Left kidney (tissue), 2 donors: Measurements from ENCODE around the gene PLXNA1. TPM values are rescaled to one million over a fixed set of nuclear protein-coding genes. Genes with fewer than 3 reads are reported as not detected.

Experiments used
- DNase-seq: peaks from one replicate; pipeline ENCODE4 v3.0.0-alpha.2; 2013
- polyA plus RNA-seq: library from polyadenylated mRNA; unstranded; fragments of 120-200 nt; gene quantifications from one replicate; pipeline ENCODE4 v1.2.1, GENCODE V29; 2013; ENCODE audit not compliant: insufficient read length

PLXNA1 gene
- polyA plus RNA-seq, 1 donor, result 29.9 TPM

- no peak for DNase-seq
Measured at GRCh38 chr3:126986001-126986400, 3.1 kb downstream of the PLXNA1 start.

- DNase-seq, result no peak
Measured at GRCh38 chr3:126987129-126987528, 4.2 kb downstream of the PLXNA1 start.

- no peak for DNase-seq
Measured at GRCh38 chr3:126987596-126987995, 4.7 kb downstream of the PLXNA1 start.

- DNase-seq, result no peak
Measured at GRCh38 chr3:126988451-126989021, 5.6 kb downstream of the PLXNA1 start.

- no peak for DNase-seq
Measured at GRCh38 chr3:126989316-126990023, 6.6 kb downstream of the PLXNA1 start.

- DNase-seq, result no peak
Measured at GRCh38 chr3:126990024-126990700, 7.2 kb downstream of the PLXNA1 start.

- no peak for DNase-seq
Measured at GRCh38 chr3:126990890-126991289, 8.0 kb downstream of the PLXNA1 start.

- DNase-seq, result no peak
Measured at GRCh38 chr3:126991366-126992200, 8.7 kb downstream of the PLXNA1 start.

- DNase-seq, result no peak
Measured at GRCh38 chr3:126992216-126992615, 9.3 kb downstream of the PLXNA1 start.

GRCh38 chr3:126992776-126993175 is 9.9 kb downstream of the PLXNA1 start:
- no peak for DNase-seq

GRCh38 chr3:126993436-126993835 is 10.5 kb downstream of the PLXNA1 start:
- DNase-seq, result no peak

GRCh38 chr3:126994661-126995245 is 11.8 kb downstream of the PLXNA1 start:
- no peak for DNase-seq

GRCh38 chr3:126995254-126995780 is 12.4 kb downstream of the PLXNA1 start:
- no peak for DNase-seq

- no peak for DNase-seq
Measured at GRCh38 chr3:126995926-126996512, 13.1 kb downstream of the PLXNA1 start.

- DNase-seq, result no peak
Measured at GRCh38 chr3:126996905-126997304, 14.0 kb downstream of the PLXNA1 start.

GRCh38 chr3:126997455-126998038 is 14.6 kb downstream of the PLXNA1 start:
- no peak for DNase-seq

- DNase-seq, result no peak
Measured at GRCh38 chr3:126998320-126998719, 15.4 kb downstream of the PLXNA1 start.

- no peak for DNase-seq
Measured at GRCh38 chr3:126998728-126999127, 15.8 kb downstream of the PLXNA1 start.

GRCh38 chr3:126999383-126999782 is 16.5 kb downstream of the PLXNA1 start:
- DNase-seq, result no peak

GRCh38 chr3:127000119-127000518 is 17.2 kb downstream of the PLXNA1 start:
- no peak for DNase-seq

- no peak for DNase-seq
Measured at GRCh38 chr3:127000761-127001160, 17.8 kb downstream of the PLXNA1 start.
